GM12878 (cell line): ENCODE measurements around the gene WNK1. TPM values are rescaled to one million over a fixed set of nuclear protein-coding genes. Genes with fewer than 3 reads are reported as not detected.

Experiments used
- ATAC-seq: fragments of 200-7000 bp; cut with Tn5 transposase; 3 replicates; pipeline ENCODE4 v1.9.1; 2020; ENCODE audit warnings: mild to moderate bottlenecking, moderate library complexity
- BruUV-seq: library from RNA; stranded (reverse); fragments of 400-500 nt; replicated peaks from 2 replicates; lab custom pipeline; 2021; lab: Mats Ljungman, UMichigan
- CTCF ChIA-PET: fragments of 300-600 bp; sonication (Branson Sonifier 250); formaldehyde crosslinking; extraction: SDS; loops from one replicate; lab custom pipeline; 2021; ENCODE audit warnings: inconsistent platforms; lab: Yijun Ruan, JAX
- POLR2A ChIA-PET: fragments of 350-600 bp; formaldehyde crosslinking; extraction: SDS; loops from one replicate; lab custom pipeline; 2021; ENCODE audit warnings: inconsistent platforms; lab: Charles Lee
- RAD21 ChIA-PET: fragments of 300-600 bp; sonication (Branson Sonifier 250); formaldehyde crosslinking; loops from one replicate; lab custom pipeline; 2023; ENCODE audit warnings: antibody characterized with exemption; ENCODE audit not compliant: unreplicated experiment; lab: Charles Lee
- SMC1A ChIA-PET: fragments of 300-600 bp; sonication (Branson Sonifier 250); formaldehyde crosslinking; loops from one replicate; lab custom pipeline; 2023; ENCODE audit not compliant: unreplicated experiment, uncharacterized antibody; lab: Charles Lee
- DNase-seq: peaks from one replicate; pipeline ENCODE4 v3.0.0-alpha.2; 2011; ENCODE audit warnings: low read depth, low spot score
- FAIRE-seq: peaks from 3 replicates; lab custom pipeline; 2011; peaks lifted over from hg19 to GRCh38; lab: Jason Lieb, UNC
- H2AFZ ChIP-seq: 2 replicates; pipeline ENCODE4 v1.6.0; 2011; ENCODE audit warnings: low read depth, low read length, control low read depth; ENCODE audit not compliant: control insufficient read depth
- H3K27ac ChIP-seq: 2 replicates; pipeline ENCODE4 v1.5.1; 2011; ENCODE audit warnings: control low read depth; ENCODE audit not compliant: control insufficient read depth, insufficient read depth
- H3K27me3 ChIP-seq, 2 experiments: replicated peaks in 1 of 2; 2 replicates each; pipeline versions ENCODE4 v1.6.0 to v1.6.1; 2011; ENCODE audit warnings: low read length in 1 of 2; ENCODE audit not compliant: control insufficient read depth in 2 of 2, insufficient read depth in 2 of 2
- H3K36me3 ChIP-seq, 2 experiments: 2 replicates each; pipeline ENCODE4 v1.5.1; 2011; ENCODE audit warnings: low read length in 1 of 2; ENCODE audit not compliant: control insufficient read depth in 2 of 2, insufficient read depth in 2 of 2
- H3K4me1 ChIP-seq: 2 replicates; pipeline ENCODE4 v1.6.1; 2011; ENCODE audit warnings: mild to moderate bottlenecking, low read length, moderate library complexity, mixed read lengths; ENCODE audit not compliant: control insufficient read depth, insufficient read depth
- H3K4me2 ChIP-seq: 2 replicates; pipeline ENCODE4 v1.6.0; 2011; ENCODE audit warnings: control low read depth; ENCODE audit not compliant: control insufficient read depth, insufficient read depth
- H3K4me3 ChIP-seq: fragments of 200-600 bp; sonication (generic); 2 replicates; pipeline ENCODE4 v1.5.1; 2016
- H3K79me2 ChIP-seq: 2 replicates; pipeline ENCODE4 v1.6.0; 2011; ENCODE audit warnings: low read length; ENCODE audit not compliant: control insufficient read depth, insufficient read depth
- H3K9ac ChIP-seq: 2 replicates; pipeline ENCODE4 v1.8.0; 2011; ENCODE audit warnings: low read length, control low read depth, mixed read lengths; ENCODE audit not compliant: control insufficient read depth, insufficient read depth
- H3K9me3 ChIP-seq: replicated peaks from 3 replicates; pipeline ENCODE4 v1.5.1; 2011; ENCODE audit warnings: mild to moderate bottlenecking, low read length; ENCODE audit not compliant: control insufficient read depth, insufficient read depth
- H4K20me1 ChIP-seq: 2 replicates; pipeline ENCODE4 v1.6.0; 2011; ENCODE audit not compliant: control insufficient read depth, insufficient read depth
- HSF1 ChIP-seq: fragments of 150-350 bp; IDR thresholded peaks from 2 replicates; pipeline ENCODE4 v1.6.1; 2014; ENCODE audit warnings: mild to moderate bottlenecking, low read depth, low read length
- POLR2AphosphoS5 ChIP-seq: IDR thresholded peaks from 2 replicates; pipeline ENCODE4 v1.6.1; 2011; ENCODE audit warnings: mild to moderate bottlenecking, low read length, inconsistent platforms
- POU2F2 ChIP-seq: IDR thresholded peaks from 3 replicates; pipeline ENCODE4 v1.6.1; 2011; ENCODE audit warnings: low read depth, mild to moderate bottlenecking, low read length, borderline replicate concordance
- TARDBP ChIP-seq: IDR thresholded peaks from 2 replicates; pipeline ENCODE4 v1.6.1; 2016; ENCODE audit warnings: borderline replicate concordance
- whole genome bisulfite sequencing: methylation state at CpG from one replicate; pipeline ENCODE4 v1.1.6; 2016; ENCODE audit warnings: low lambda C conversion rate; ENCODE audit not compliant: insufficient replicate concordance, insufficient coverage; ENCODE audit errors: missing lambda C conversion rate; 5-methylcytosine and 5-hydroxymethylcytosine counted together
- in situ Hi-C: fragments of 300-500 bp; cut with MboI; formaldehyde crosslinking; loops from 9 replicates; pipeline ENCODE4 v1.14.3; 2018; ENCODE audit warnings: mixed read lengths
- intact Hi-C: fragments of 100-400 bp; cut with micrococcal nuclease; formaldehyde crosslinking; loops from one replicate; pipeline ENCODE4 v1.14.2; 2022; ENCODE audit not compliant: unreplicated experiment
- polyA plus RNA-seq, 11 experiments: library from polyadenylated mRNA; depleted of rRNA in 4 of 11; unstranded in 6 of 11; stranded (reverse) in 5 of 11; fragments of >200 nt; fragmentation: Nextera tagmentation in 4 of 11; fragmentation: Illumina TruSeq in 1 of 11; extraction: Ambion mirVana in 4 of 11; extraction: Trizol in 1 of 11; gene quantifications; 1 replicate in 1 of 11; 2 replicates in 10 of 11; pipeline versions ENCODE4 v1.2.1 to v1.2.3, GENCODE V29; 2011 to 2016; ENCODE audit warnings: inconsistent platforms in 2 of 11, missing spikeins in 2 of 11, low read depth in 1 of 11
- total RNA-seq, 4 experiments: library from RNA; depleted of rRNA in 3 of 4; stranded (reverse); fragments of >200 nt in 3 of 4; fragmentation: Illumina TruSeq in 1 of 4; extraction: Trizol in 1 of 4; gene quantifications; 2 replicates each; pipeline versions ENCODE4 v1.2.1 to v1.2.3, GENCODE V29; 2013 to 2021
- TF ChIP-seq, protein P1 (sequence below): fragments of 450-650 bp; IDR thresholded peaks from 2 replicates; pipeline ENCODE4 v1.6.1; 2018; ENCODE audit warnings: mild to moderate bottlenecking, low read depth, moderate library complexity; ENCODE audit not compliant: partially characterized antibody
- TF ChIP-seq, protein P2 (sequence below): fragments of 150-350 bp; IDR thresholded peaks from 2 replicates; pipeline ENCODE4 v1.6.1; 2016; ENCODE audit warnings: low read depth, low read length

WNK1 gene
- total and polyA plus RNA-seq, 10 of the 15 experiments (the other 5 are each of a cell fraction or from before 2014, with no cell fraction given): 9.6 to 151 (median 86.6) TPM

DNA sequence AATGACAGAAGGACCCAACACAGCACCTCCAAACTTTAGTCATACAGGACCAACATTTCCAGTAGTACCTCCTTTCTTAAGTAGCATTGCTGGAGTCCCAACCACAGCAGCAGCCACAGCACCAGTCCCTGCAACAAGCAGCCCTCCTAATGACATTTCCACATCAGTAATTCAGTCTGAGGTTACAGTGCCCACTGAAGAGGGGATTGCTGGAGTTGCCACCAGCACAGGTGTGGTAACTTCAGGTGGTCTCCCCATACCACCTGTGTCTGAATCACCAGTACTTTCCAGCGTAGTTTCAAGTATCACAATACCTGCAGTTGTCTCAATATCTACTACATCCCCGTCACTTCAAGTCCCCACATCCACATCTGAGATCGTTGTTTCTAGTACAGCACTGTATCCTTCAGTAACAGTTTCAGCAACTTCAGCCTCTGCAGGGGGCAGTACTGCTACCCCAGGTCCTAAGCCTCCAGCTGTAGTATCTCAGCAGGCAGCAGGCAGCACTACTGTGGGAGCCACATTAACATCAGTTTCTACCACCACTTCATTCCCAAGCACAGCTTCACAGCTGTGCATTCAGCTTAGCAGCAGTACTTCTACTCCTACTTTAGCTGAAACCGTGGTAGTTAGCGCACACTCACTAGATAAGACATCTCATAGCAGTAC lies 132.5 kb downstream of the WNK1 start:
- TF ChIP-seq, protein P1, sequence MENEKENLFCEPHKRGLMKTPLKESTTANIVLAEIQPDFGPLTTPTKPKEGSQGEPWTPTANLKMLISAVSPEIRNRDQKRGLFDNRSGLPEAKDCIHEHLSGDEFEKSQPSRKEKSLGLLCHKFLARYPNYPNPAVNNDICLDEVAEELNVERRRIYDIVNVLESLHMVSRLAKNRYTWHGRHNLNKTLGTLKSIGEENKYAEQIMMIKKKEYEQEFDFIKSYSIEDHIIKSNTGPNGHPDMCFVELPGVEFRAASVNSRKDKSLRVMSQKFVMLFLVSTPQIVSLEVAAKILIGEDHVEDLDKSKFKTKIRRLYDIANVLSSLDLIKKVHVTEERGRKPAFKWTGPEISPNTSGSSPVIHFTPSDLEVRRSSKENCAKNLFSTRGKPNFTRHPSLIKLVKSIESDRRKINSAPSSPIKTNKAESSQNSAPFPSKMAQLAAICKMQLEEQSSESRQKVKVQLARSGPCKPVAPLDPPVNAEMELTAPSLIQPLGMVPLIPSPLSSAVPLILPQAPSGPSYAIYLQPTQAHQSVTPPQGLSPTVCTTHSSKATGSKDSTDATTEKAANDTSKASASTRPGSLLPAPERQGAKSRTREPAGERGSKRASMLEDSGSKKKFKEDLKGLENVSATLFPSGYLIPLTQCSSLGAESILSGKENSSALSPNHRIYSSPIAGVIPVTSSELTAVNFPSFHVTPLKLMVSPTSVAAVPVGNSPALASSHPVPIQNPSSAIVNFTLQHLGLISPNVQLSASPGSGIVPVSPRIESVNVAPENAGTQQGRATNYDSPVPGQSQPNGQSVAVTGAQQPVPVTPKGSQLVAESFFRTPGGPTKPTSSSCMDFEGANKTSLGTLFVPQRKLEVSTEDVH: no peak
- TF ChIP-seq, protein P2, sequence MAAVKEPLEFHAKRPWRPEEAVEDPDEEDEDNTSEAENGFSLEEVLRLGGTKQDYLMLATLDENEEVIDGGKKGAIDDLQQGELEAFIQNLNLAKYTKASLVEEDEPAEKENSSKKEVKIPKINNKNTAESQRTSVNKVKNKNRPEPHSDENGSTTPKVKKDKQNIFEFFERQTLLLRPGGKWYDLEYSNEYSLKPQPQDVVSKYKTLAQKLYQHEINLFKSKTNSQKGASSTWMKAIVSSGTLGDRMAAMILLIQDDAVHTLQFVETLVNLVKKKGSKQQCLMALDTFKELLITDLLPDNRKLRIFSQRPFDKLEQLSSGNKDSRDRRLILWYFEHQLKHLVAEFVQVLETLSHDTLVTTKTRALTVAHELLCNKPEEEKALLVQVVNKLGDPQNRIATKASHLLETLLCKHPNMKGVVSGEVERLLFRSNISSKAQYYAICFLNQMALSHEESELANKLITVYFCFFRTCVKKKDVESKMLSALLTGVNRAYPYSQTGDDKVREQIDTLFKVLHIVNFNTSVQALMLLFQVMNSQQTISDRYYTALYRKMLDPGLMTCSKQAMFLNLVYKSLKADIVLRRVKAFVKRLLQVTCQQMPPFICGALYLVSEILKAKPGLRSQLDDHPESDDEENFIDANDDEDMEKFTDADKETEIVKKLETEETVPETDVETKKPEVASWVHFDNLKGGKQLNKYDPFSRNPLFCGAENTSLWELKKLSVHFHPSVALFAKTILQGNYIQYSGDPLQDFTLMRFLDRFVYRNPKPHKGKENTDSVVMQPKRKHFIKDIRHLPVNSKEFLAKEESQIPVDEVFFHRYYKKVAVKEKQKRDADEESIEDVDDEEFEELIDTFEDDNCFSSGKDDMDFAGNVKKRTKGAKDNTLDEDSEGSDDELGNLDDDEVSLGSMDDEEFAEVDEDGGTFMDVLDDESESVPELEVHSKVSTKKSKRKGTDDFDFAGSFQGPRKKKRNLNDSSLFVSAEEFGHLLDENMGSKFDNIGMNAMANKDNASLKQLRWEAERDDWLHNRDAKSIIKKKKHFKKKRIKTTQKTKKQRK: no peak
- TF ChIP-seq POLR2AphosphoS5 (peak; percentile 40; the same call in 1 of the 2 replicates), HSF1 (no peak), TARDBP (no peak), POU2F2 (no peak)
- no peak for DNase-seq
- 77% methylated on average over 5 of the region's 5 CpGs for WGBS

More for the DNA sequence above, 132.5 kb downstream of the WNK1 start:
- Histone ChIP-seq H3K4me2 (no peak overlapping the region), H3K27me3 (no peaks in the 10 kb centered on the region), H3K36me3 (peaks cover 23 to 46% of the 10 kb centered on the region in 2 experiments), H3K79me2 (no peaks in the 10 kb centered on the region), H3K4me3 (no peak overlapping the region), H3K9me3 (no peaks in the 10 kb centered on the region; the same call in 2 of the 3 replicates), H3K9ac (no peak overlapping the region), H2AFZ (no peak overlapping the region), H3K4me1 (no peaks in the 10 kb centered on the region; the same call in 1 of the 2 replicates), H4K20me1 (no peaks in the 10 kb centered on the region; the same call in 1 of the 2 replicates), H3K27ac (no peak overlapping the region)
- RAD21 ChIA-PET: no interaction called here
- POLR2A ChIA-PET: interaction anchor here (1.0 kb wide), 1 partner anchor 17 kb away, joined by 3 read pairs; no protein-coding TSS in a partner anchor
- TSS peak; percentile 38 for BruUV-seq
- intact Hi-C loops (no loop called here), in situ Hi-C loops (no loop called here)
- CTCF ChIA-PET: interaction anchor here (0.6 to 1.7 kb wide), 5 partner anchors 10 to 299 kb away, joined by 3 to 4 read pairs (median 3); no protein-coding TSS in a partner anchor
- no peak for FAIRE-seq
- SMC1A ChIA-PET: interaction anchor here (0.9 to 2.0 kb wide), 7 partner anchors 10 to 69 kb away, joined by 3 to 9 read pairs (median 4); no protein-coding TSS in a partner anchor
- ATAC-seq: no peak
